IgD-negative memory B cell (primary cell): ENCODE data around the gene UBLCP1. TPM values are rescaled to one million over a fixed set of nuclear protein-coding genes. Genes with fewer than 3 reads are reported as not detected.
"Not testable (repeated sequence)": the region's sequence is repeated elsewhere in the genome, so short reads cannot be mapped to it uniquely, and the experiment has no call there.

Experiments
- H3K27ac Mint-ChIP-seq, 3 donors: one replicate each; pipeline ENCODE4 v1.8.0; 2020 to 2022; ENCODE audit warnings: mild to moderate bottlenecking in 3 of 3, mixed read lengths in 3 of 3, moderate library complexity in 1 of 3
- H3K27me3 Mint-ChIP-seq: one replicate; pipeline ENCODE4 v1.8.0; 2021; ENCODE audit warnings: mixed read lengths
- H3K36me3 Mint-ChIP-seq: one replicate; pipeline ENCODE4 v1.8.0; 2020; ENCODE audit warnings: mild to moderate bottlenecking, mixed read lengths
- H3K4me1 Mint-ChIP-seq, 3 donors: one replicate each; pipeline ENCODE4 v1.8.0; 2020 to 2022; ENCODE audit warnings: mixed read lengths in 3 of 3, mild to moderate bottlenecking in 1 of 3
- H3K4me3 Mint-ChIP-seq, 4 donors: one replicate each; pipeline ENCODE4 v1.8.0; 2020 to 2022; ENCODE audit warnings: mild to moderate bottlenecking in 4 of 4, mixed read lengths in 4 of 4, moderate library complexity in 3 of 4
- H3K9me3 Mint-ChIP-seq, 3 donors: one replicate each; pipeline ENCODE4 v1.8.0; 2020 to 2021; ENCODE audit warnings: mixed read lengths in 3 of 3, mild to moderate bottlenecking in 1 of 3
- polyA plus RNA-seq: library from polyadenylated mRNA; unstranded; fragments of 300-500 nt; fragmentation: Illumina TruSeq; gene quantifications from one replicate; pipeline ENCODE4 v1.2.3, GENCODE V29; 2021

The UBLCP1 gene
- polyA plus RNA-seq, 1 donor from 2014 or later: 45.1 TPM

DNA sequence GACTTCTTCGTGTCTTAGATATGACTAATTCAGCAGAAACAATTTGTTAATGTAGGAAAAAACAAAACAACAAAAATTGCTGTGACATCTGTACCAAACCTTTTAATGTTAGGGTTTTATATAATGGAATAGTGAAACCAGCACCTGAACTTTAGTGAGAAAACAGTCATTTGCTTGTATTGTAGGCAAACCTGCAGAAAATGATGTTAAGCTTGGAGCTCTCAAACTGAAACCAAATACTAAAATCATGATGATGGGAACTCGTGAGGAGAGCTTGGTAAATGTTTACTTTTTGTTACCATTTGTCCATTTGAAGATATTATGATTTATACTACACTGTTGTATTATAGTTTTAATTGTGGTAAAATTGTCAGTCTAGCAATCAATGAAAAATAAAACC is 6.6 kb downstream of the UBLCP1 start:
- H3K4me1 Mint-ChIP-seq: peaks cover 7 to 10% (median 8%) of the 10 kb centered on the region in 3 donors
- H3K27ac Mint-ChIP-seq: no peak overlapping the region
- H3K9me3 Mint-ChIP-seq: peaks cover 0 to 12% (median 5%) of the 10 kb centered on the region in 3 donors
- H3K36me3 Mint-ChIP-seq: peaks cover 10% of the 10 kb centered on the region
- H3K27me3 Mint-ChIP-seq: no peaks in the 10 kb centered on the region
- no peak overlapping the region for H3K4me3 Mint-ChIP-seq

DNA sequence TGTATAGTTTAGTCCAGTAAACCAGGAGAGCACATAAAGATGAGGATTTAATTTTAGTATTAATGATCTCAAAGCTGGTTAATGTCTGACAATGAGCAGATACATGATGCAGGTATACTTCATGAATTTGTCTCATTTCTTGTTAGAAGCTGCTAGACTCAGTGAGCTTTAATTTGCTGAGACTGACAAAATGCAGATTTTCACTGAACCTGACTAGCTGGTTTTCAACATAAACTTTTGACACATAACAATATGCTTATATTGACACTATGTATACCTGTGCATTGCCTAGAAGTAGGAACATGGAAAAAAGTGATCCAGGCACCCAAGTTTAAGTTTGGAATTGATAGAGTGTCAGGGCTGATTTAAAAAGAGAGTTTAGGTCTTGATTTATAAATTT is 10.8 kb downstream of the UBLCP1 start:
- Mint-ChIP-seq H3K27me3 (no peaks in the 10 kb centered on the region), H3K36me3 (peaks cover 4% of the 10 kb centered on the region), H3K9me3 (no peaks in the 10 kb centered on the region), H3K27ac (no peak overlapping the region), H3K4me1 (peaks cover 2 to 7% (median 3%) of the 10 kb centered on the region in 3 donors), H3K4me3 (no peak overlapping the region)

- H3K4me3 Mint-ChIP-seq: no peak overlapping the region
- no peak overlapping the region for H3K27ac Mint-ChIP-seq
Observed at GRCh38 chr5:159274676-159275075, 11.6 kb downstream of the UBLCP1 start.

GRCh38 chr5:159286420-159287035 is 23.4 kb downstream of the UBLCP1 start:
- Mint-ChIP-seq H3K4me1 (no peaks in the 10 kb centered on the region), H3K27me3 (no peaks in the 10 kb centered on the region), H3K9me3 (no peaks in the 10 kb centered on the region), H3K27ac (no peak overlapping the region), H3K4me3 (no peak overlapping the region), H3K36me3 (no peaks in the 10 kb centered on the region)

More at GRCh38 chr5:159274676-159275075, 11.6 kb downstream of the UBLCP1 start:
- Mint-ChIP-seq H3K4me1 (peaks cover 2 to 6% (median 2%) of the 10 kb centered on the region in 3 donors), H3K36me3 (peaks cover 6% of the 10 kb centered on the region), H3K27me3 (no peaks in the 10 kb centered on the region), H3K9me3 (no peaks in the 10 kb centered on the region)

DNA sequence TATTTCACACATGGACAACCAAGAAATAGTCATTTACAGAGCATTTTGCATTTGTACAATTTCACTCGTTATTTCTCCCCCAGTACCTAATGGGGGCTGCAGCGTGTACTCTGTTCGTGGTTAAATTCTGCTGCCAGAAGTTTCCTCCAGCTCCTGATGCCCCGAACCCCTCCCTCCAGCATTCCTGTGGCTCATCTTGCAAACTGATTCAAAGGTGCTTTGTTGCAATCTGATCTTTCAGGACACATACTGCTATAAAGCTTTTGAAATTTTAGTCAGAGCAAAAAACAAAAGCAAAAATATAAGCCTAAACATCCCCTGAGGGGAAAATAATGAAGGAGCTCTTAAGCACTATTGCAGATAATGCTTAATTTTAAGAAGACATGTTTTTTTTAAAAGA is 27.7 kb downstream of the UBLCP1 start:
- no peaks in the 10 kb centered on the region for H3K9me3 Mint-ChIP-seq
- no peak overlapping the region for H3K27ac Mint-ChIP-seq
- no peak overlapping the region for H3K4me3 Mint-ChIP-seq
- no peaks in the 10 kb centered on the region for H3K4me1 Mint-ChIP-seq
- H3K27me3 Mint-ChIP-seq: no peaks in the 10 kb centered on the region
- H3K36me3 Mint-ChIP-seq: no peaks in the 10 kb centered on the region

DNA sequence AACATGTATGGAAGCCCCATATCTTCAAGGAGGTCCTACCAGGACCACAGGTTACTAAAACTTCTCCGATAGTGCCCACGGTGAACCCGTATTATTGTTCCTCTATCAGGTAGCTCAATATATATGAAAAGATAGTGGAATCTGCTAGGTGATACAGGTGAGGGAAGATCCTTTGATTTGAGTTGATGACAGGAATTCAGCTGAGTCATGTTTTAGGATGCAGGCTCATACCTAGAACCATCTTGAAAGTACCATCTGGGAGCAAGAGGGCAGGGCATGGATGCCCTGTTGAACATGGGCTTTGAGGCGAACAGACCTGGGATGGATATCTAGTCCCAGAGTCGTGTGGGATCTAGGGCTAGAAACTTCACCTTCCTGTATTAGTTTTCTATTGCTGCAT is 31.8 kb downstream of the UBLCP1 start:
- Mint-ChIP-seq H3K4me3 (no peak overlapping the region), H3K27ac (no peak overlapping the region), H3K4me1 (no peaks in the 10 kb centered on the region), H3K27me3 (no peaks in the 10 kb centered on the region), H3K36me3 (peaks cover 6% of the 10 kb centered on the region), H3K9me3 (peaks cover 1 to 21% (median 17%) of the 10 kb centered on the region in 3 donors)

DNA sequence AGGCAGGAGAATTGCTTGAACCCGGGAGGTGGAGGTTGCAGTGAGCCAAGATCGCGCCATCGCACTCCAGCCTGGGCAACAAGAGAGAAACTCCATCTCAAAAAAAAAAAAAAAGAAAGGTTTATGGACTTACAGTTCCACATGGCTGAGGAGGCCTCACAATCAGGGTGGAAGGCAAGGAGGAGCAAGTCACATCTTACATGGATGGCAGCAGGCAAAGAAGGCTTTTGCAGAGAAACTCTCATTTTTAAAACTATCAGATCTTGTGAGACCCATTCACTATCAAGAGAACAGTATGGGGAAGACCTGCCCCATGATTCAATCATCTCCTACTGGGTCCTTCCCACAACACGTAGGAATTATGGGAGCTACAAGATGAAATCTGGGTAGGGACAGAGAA is 34.2 kb downstream of the UBLCP1 start:
- H3K9me3 Mint-ChIP-seq: peaks cover 4 to 39% (median 28%) of the 10 kb centered on the region in 3 donors
- not testable (repeated sequence) for H3K36me3 Mint-ChIP-seq, H3K4me1 Mint-ChIP-seq, H3K4me3 Mint-ChIP-seq, H3K27ac Mint-ChIP-seq, H3K27me3 Mint-ChIP-seq

GRCh38 chr5:159301466-159301865 is 38.4 kb downstream of the UBLCP1 start:
- Mint-ChIP-seq H3K27ac (no peak overlapping the region), H3K27me3 (no peaks in the 10 kb centered on the region), H3K9me3 (peaks cover 9 to 50% (median 34%) of the 10 kb centered on the region in 3 donors), H3K4me1 (peaks cover 4 to 9% (median 6%) of the 10 kb centered on the region in 3 donors), H3K36me3 (peaks cover 4% of the 10 kb centered on the region), H3K4me3 (no peak overlapping the region)

DNA sequence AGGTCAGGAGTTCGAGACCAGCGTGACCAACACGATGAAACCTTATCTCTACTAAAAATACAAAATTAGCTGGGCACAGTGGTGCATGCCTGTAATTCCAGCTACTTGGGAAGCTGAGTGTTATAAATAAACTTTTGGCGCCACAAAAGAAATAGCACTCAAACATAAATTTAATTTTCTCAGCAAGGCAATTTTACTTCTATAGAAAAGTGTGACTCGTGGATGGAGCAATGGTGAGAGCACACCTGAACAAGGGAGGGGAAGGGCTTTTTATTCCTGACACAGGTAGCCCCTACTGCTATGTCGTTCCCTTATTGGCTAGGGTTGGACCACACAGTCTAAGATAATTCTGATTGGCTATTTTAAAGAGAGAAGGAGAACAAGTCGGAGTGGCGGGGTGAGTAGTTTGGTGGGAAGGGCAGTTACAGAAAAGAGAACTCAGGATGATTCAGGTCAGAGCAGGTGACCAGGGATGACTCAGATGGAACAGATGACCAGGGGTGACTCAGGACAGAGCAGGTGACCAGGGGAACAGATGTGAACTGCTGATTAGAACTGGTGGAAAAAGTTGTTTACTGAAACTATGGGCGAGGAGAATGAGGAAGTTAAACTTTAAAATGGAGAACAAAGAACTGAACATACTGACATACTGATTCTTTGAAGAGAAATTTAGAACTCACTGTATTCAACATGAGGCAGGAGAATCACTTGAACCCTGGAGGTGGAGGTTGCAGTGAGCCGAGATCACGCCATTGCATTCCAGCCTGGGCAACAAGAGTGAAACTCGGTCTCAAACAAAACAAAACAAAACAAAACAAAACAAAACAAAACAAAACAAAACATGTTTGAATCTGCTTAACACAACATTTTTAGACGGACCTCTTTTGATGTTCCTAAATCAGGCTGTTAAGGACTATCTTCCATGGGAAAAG is 39.1 kb downstream of the UBLCP1 start:
- Mint-ChIP-seq H3K27ac (peak overlapping the region in 2 of 3 donors; percentile 8 to 86), H3K4me3 (peak overlapping the region in 2 of 4 donors; percentile 72 to 82), H3K9me3 (peaks cover 9 to 50% (median 34%) of the 10 kb centered on the region in 3 donors)
- not testable (repeated sequence) for H3K36me3 Mint-ChIP-seq, H3K27me3 Mint-ChIP-seq, H3K4me1 Mint-ChIP-seq

DNA sequence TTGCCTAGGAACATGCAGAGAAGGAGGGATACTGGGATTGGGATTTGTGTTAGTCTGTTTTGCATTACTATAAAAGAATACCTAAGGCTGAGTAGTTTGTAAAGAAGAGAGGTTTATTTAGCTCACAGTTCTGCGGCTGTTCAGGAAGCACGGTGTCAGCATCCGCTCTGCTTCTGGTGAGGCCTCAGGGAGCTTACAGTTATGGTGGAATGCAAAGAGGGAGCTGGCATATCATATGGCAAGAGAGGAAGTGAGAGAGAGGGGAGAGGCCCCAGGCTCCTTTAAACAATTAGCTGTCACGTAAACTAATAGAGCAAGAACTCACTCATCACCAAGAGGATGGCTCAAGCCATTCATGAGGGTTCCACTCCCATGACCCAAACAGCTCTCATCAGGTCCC is 40.2 kb downstream of the UBLCP1 start:
- Mint-ChIP-seq H3K4me1 (peaks cover 4 to 9% (median 6%) of the 10 kb centered on the region in 3 donors), H3K36me3 (peaks cover 3% of the 10 kb centered on the region), H3K27me3 (no peaks in the 10 kb centered on the region), H3K4me3 (no peak overlapping the region), H3K27ac (no peak overlapping the region), H3K9me3 (peaks cover 9 to 40% (median 28%) of the 10 kb centered on the region in 3 donors)

DNA sequence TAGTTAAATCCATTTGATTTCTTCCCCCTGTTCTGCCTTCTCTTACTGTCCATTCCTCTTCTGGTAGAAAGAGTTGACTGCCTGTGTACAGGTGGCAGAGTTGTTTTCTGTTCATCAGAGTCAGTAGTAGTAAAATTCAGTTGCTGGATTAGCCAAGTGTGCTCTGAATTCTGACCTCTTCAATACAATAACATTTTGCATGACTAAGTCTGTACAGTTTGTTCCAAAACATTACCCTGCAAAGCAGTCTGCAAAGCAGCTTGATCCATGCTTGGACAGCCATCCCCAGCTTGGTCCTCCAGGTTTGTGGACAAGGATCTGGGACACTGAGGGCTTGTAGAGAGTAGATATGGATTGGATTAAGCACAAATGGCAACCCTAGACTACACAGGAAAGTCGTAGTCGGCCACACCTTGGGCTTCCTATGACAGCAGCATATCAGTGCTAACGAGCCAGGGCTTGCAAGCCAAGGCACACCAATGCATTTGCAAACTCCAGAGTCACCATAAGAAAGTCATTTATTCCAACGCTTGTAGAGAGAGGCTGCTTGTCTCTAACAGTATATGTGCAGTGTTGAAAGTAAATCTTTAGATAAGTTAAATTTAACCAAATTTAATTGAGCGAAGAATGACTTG is 42.0 kb downstream of the UBLCP1 start:
- Mint-ChIP-seq H3K27ac (no peak overlapping the region), H3K4me3 (no peak overlapping the region), H3K27me3 (no peaks in the 10 kb centered on the region), H3K36me3 (peaks cover 1% of the 10 kb centered on the region), H3K4me1 (peaks cover 7 to 13% (median 12%) of the 10 kb centered on the region in 3 donors), H3K9me3 (peaks cover 8 to 27% (median 16%) of the 10 kb centered on the region in 3 donors)

- Mint-ChIP-seq H3K27ac (peak overlapping the region in 2 of 3 donors; percentile 4 to 76), H3K4me1 (peaks cover 9 to 14% (median 12%) of the 10 kb centered on the region in 3 donors), H3K27me3 (peaks cover 3% of the 10 kb centered on the region), H3K36me3 (no peaks in the 10 kb centered on the region), H3K9me3 (no peaks in the 10 kb centered on the region), H3K4me3 (peak overlapping the region; percentile 56 to 90 (median 84))
Observed at GRCh38 chr5:159309689-159310433, 46.8 kb downstream of the UBLCP1 start.

DNA sequence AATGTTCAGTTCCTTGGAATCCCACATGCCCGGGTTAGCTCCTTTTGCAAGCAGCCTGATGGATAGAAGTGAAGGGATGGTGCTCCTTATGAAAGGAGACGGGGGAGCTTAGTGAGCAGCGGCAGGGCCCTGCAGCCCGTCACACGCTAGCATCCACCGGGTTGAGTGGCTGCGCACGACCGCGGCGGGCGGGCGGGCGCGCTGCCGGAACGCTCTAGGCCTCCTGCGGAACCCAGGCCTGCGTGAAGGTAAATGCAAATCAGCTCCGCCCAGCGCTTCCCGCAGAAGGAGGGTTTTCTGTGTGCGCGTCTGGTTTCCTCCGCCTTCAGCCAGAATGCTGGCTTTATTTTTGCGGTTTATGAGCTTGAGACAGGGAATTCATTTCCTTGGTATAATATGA is 47.4 kb downstream of the UBLCP1 start:
- peaks cover 3% of the 10 kb centered on the region for H3K27me3 Mint-ChIP-seq
- H3K36me3 Mint-ChIP-seq: no peaks in the 10 kb centered on the region
- peaks cover 9 to 14% (median 12%) of the 10 kb centered on the region in 3 donors for H3K4me1 Mint-ChIP-seq
- no peaks in the 10 kb centered on the region for H3K9me3 Mint-ChIP-seq
- peak overlapping the region; percentile 3 to 76 (median 23) for H3K27ac Mint-ChIP-seq
- H3K4me3 Mint-ChIP-seq: peak overlapping the region; percentile 56 to 90 (median 84)

DNA sequence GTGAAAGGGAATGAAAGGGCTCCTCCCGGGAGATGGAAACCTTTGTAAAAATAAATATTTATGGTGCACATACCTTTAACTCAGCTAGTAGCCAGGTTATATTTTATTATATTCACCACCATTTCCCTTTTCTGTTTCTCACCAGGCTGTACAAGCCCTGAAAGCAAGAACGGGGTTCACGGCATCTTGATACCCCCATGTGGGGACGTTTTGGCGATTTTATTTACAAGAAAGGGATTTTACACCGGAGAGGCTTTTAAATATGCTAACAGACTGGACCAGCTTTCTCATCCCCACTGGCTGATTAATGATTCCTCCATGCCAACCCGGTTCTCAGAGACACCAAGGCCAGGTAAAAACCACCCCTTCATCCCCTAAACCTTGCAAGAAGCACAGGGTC is 48.0 kb downstream of the UBLCP1 start:
- H3K4me1 Mint-ChIP-seq: peaks cover 9 to 14% (median 12%) of the 10 kb centered on the region in 3 donors
- peaks cover 3% of the 10 kb centered on the region for H3K27me3 Mint-ChIP-seq
- H3K27ac Mint-ChIP-seq: peak overlapping the region in 1 of 3 donors; percentile 76
- H3K9me3 Mint-ChIP-seq: no peaks in the 10 kb centered on the region
- peak overlapping the region; percentile 56 to 90 (median 84) for H3K4me3 Mint-ChIP-seq
- H3K36me3 Mint-ChIP-seq: no peaks in the 10 kb centered on the region
